Articular chondrocyte of knee joint (primary cell): ENCODE measurements around the gene DDX54. TPM values are rescaled to one million over a fixed set of nuclear protein-coding genes. Genes with fewer than 3 reads are reported as not detected.

ENCODE experiments used
- small RNA-seq: library from RNA; depleted of rRNA; stranded (forward); fragments of <200 nt; gene quantifications from one replicate; pipeline ENCODE3, GENCODE V24; 2012
- total RNA-seq: library from RNA; depleted of rRNA; stranded (reverse); fragments of >200 nt; gene quantifications from 2 replicates; pipeline ENCODE4 v1.2.3, GENCODE V29; 2012

DDX54 gene, protein sequence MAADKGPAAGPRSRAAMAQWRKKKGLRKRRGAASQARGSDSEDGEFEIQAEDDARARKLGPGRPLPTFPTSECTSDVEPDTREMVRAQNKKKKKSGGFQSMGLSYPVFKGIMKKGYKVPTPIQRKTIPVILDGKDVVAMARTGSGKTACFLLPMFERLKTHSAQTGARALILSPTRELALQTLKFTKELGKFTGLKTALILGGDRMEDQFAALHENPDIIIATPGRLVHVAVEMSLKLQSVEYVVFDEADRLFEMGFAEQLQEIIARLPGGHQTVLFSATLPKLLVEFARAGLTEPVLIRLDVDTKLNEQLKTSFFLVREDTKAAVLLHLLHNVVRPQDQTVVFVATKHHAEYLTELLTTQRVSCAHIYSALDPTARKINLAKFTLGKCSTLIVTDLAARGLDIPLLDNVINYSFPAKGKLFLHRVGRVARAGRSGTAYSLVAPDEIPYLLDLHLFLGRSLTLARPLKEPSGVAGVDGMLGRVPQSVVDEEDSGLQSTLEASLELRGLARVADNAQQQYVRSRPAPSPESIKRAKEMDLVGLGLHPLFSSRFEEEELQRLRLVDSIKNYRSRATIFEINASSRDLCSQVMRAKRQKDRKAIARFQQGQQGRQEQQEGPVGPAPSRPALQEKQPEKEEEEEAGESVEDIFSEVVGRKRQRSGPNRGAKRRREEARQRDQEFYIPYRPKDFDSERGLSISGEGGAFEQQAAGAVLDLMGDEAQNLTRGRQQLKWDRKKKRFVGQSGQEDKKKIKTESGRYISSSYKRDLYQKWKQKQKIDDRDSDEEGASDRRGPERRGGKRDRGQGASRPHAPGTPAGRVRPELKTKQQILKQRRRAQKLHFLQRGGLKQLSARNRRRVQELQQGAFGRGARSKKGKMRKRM
- total RNA-seq = 42.9 and 46.0 TPM in 2 replicates

DNA sequence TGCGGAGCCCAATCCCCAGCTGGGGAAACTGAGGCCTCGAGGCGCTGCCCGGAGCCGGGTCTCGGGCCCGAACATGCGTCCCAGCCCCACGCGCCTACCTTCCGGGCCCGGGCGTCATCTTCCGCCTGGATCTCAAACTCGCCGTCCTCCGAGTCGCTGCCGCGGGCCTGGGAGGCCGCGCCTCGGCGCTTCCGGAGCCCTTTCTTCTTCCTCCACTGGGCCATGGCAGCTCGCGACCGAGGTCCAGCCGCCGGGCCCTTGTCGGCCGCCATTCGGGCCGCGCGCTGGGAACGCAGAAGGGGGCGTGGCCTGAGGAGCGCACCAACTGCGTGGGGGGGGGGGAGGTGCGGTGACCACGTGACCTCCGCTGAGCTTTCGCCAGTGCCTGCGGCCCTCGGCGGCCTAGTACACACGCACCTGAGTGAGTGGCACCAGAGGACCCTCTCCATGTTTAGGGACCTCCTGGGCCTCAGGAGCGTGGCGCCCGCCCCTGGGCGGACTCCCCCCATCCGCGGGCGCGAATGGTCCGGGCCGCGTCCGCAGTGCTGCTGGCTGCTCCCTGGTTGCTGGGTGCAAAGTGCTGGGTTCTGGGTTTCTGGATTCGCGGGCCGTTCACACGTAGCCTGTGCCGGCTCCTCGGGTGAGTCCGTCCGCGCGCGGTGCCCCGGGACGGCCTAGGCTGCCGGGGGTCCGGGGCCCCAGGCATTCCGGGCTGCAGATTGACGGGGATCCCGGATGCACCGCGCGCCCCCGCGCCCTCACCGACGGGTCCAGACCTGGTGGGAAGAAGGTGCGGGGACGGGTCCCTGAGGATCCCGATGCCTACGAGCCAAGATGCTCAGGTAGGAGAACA lies at the start of gene DDX54, which contains the start of gene RITA1:
Gene DDX54, minus strand, starts transcription at position 299 of the 853 bp plus-strand sequence. Its CDS starts 27 bp downstream, at position 272.
Gene RITA1, plus strand, starts transcription at position 542 of the 853 bp plus-strand sequence. CDS start 1,026 bp downstream, outside the sequence.

DNA sequence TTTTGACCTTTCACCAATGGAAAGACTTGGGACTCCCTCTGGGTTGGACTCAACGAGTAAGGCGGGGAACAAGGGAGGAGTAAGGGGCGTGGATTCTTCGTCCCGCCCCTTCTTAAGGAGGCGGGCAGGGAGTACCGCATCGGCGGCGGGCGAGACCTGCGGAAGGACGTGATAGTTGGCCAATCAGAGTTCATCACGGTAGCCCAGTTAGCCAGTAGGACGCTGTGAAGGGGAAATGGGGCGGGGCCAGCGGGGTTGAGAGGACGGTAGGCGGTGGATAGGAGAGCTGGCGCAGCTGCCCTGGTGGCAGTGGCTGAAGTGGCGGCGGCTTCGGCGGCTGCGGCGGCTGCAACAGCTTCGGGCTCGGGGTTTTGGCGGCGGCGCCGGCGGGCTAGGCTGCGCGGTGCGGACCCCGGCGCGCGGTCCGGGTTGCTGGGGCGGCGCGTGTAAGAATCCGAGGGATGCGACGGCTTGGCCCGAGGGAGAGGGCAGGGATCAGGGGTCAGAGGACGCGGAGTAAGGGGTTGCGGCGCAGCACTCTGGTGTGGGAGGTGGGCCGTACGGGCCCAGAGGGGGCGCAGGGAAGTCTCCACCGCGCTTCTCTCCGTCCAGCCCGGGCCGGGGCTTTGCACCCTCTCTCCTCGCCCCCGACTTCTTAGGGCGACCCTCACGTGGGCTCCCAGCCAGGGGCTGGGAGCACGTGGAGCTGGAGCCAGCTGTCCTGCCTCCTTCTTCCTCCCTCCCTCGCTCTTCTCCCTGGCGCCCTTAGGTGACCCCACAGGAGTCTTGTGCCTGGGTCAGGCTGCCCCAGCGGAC lies 36.1 kb upstream of the DDX54 start, which contains the start of gene TPCN1:
Gene TPCN1, plus strand, starts transcription at position 284 of the 816 bp plus-strand sequence. CDS start 5,389 bp downstream, outside the sequence.

DNA sequence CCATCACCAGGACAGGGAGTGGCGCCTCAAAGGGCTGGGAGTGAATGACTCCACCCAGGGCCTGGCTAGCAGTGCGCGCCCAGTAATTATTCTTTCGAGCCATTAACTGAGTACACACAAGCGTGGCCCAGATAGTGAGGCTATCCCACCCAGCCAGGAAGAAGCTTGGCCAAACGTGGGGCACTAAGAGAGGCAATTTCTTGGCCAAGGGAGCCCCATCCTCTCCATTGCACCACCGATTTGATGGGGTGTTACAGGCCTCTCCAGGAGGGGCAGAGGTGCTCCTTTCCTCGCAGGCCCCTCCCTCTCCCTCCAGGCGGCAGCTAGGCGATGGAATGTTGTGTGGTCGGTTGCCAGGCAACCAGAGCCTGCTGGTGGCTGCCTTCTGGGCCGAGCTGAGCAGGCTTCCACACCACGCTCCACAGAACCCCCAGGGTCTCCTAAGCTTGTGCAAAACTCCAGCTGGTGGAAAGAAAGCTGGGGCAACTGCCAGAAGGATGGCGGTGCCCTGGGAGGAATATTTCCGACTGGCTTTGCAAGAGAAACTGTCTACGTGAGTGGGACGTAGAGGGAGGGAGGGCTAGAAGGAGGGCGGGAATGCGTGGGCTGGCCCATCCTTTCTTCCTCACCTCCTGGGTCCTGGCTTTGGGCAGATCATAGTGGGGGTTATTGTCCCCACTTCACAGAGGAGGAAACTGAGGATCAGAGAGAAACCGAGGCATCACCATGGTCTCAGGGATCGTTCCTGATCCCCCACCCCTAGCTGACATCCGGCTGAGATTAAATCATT lies 35.7 kb downstream of the DDX54 start, which contains the start of gene CFAP73:
Gene CFAP73, plus strand, starts transcription at position 364 of the 790 bp plus-strand sequence. Its CDS starts 134 bp downstream, at position 498.

DNA sequence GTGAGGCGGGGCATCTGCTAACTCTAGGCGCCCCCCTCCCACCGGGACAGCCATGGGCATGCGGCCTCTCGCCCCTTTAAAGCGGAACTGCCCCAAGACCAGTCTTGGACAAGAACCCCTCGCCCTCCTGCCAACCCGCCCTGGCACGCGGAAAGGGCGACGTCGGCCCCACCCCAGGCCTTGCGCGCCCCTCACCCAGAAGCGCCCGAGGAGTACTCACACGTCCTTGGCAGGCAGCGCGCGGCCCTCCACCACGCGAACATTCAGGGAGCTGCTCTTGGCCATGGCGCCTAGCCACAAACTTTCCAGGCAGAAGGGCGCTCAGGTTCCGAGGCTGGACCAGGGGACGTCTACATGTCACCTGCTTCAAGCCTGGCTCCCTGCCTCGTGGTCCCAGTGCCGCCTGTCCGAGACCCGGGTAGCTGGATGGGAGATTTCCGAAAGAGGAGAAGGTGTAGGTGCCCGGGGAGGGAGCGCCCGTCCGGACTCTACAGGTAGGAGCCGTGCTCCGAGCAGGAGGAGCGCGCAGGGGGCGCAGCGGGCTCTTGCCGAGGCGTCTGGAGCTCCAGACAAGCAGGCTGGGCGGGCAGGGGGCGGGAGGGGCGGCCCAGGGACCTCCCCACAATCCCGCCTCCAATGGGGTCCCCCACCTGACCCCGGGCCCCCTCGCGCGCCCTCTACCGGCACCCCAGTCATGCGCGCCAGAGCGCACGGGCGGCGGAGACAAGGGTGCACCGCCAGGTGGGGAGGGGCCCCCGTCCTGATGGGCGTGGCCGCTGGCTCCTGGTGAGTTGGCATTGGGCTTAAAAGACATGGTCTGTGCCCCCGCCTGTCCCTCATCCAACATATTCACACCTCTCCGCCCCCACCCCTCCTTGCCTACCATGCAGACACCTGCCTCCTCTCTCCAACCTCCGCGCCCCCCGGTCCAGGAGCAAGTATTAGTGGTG lies 49.8 kb downstream of the DDX54 start, which contains the start of gene RASAL1:
Gene RASAL1, minus strand, starts transcription at position 584 of the 950 bp plus-strand sequence. Its CDS starts 299 bp downstream, at position 285.

Small RNA genes lying within 50 kb of the gene (small RNA-seq; reads per million reads assigned to genes)
- gene MIR7106 (not detected), gene RF00019 (not detected)

Other genes with a start within 250 kb of the DDX54 start
- 8.2 and 15.7 TPM in 2 replicates for gene OAS3, start 247.0 kb downstream of the DDX54 start, total RNA-seq
- gene OAS2, start 207.0 kb downstream of the DDX54 start, total RNA-seq = 7.8 and 8.4 TPM in 2 replicates
- not detected in 2 replicates for gene DTX1, start 128.7 kb downstream of the DDX54 start, total RNA-seq
- not detected in 2 replicates for gene RASAL1, start 49.7 kb downstream of the DDX54 start, total RNA-seq
- not detected in 2 replicates for gene CFAP73, start 35.8 kb downstream of the DDX54 start, total RNA-seq
- gene RITA1, start 243 bp upstream of the DDX54 start, total RNA-seq = 17.6 and 20.9 TPM in 2 replicates
- 21.7 and 23.5 TPM in 2 replicates for gene TPCN1, start 36.0 kb upstream of the DDX54 start, total RNA-seq
- 22.4 and 25.0 TPM in 2 replicates for gene SLC8B1, start 149.6 kb upstream of the DDX54 start, total RNA-seq
- 34.2 and 41.4 TPM in 2 replicates for gene PLBD2, start 173.1 kb upstream of the DDX54 start, total RNA-seq
- gene SDS, start 218.4 kb upstream of the DDX54 start, total RNA-seq = not detected in 2 replicates
- 6.7 and 8.8 TPM in 2 replicates for gene SDSL, start 236.9 kb upstream of the DDX54 start, total RNA-seq